Measurements from ENCODE around the gene MXRA8.
"Not testable (repeated sequence)": the region's sequence is repeated elsewhere in the genome, so short reads cannot be mapped to it uniquely, and the experiment has no call there.

MXRA8 gene

DNA sequence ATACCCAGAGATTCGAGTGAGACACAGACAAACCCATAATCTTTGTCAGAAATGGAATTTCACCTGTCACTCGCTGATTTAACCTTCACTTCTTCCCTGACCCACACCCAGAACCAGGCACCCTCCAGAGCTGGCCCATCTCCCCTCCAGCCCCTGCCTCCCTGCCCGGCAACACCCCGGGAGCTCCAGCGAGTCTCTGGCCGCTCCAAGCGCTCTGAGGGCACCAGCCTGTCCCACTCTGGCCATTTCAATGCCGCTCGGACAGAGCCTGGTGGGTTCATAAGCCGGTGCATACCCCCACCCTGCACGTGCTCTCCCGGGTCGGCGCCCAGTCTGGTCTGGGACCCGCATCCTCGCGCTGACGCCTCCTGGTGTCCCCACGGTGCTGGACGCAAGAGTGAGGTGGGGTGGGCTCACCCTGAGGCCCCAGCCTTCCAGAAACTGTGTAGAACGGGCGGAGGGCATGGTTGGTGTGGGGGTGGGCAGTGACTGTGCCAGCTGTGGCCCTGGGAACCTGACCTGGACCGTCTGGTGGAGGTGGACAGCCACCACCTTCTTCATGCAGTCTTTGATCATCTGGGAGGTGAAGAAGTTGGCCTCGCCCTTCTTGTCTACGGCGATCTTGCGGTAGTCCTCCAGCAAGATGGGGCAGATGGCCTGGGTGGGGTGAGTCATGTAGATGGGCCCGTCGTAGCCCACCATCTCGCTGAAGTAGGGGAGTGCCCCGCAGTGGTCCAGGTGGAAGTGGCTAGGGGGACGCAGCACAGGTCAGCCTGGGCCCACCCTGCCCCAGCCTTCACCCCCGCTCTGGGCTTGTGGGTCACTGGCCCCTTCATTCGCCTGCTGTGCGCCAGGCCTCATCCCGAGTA, 39.3 kb downstream of the MXRA8 start:
- no peak for DNase-seq

DNA sequence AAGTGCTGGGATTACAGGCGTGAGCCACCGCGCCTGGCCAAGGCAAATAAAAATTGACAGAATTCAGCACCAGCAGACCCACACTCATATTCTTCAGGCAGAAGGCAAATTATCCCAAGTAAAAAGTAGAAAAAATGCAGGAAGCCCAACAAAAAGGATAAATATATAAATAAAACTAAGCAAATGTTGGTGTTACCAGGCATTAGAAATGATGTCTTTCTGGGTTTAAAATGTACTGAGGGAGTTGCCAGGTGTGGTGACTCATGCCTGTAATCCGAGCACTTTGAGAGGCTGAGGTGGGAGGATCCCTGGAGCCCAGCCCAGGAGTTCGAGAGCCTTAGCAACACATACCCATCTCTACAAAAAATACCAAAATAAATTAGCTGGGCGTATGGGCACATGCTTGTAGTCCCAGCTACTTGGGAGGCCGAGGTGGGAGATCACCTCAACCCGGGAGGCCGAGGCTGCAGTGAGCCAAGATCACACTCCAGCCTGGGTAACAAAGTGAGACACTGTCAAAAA, 40.2 kb downstream of the MXRA8 start:
- no peak for DNase-seq

DNA sequence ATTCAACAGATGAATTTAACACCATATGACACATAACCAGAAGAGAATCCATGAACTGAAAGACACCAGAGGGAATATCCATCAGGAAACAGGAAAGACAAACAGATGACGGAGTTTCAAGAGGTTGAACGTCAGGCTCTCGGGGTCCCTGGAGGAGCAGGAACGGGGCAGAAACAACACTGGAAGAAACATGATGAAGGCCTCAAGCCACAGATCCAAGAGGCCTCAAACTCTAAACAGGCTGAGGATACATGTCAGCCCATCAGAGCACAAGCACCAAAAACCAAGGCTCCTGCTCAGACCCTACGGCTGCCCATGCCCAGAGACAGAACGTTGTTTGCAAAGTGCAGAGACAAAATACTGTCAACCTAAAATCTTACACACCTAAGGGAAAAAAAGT, 40.9 kb downstream of the MXRA8 start:
- no peak for DNase-seq

DNA sequence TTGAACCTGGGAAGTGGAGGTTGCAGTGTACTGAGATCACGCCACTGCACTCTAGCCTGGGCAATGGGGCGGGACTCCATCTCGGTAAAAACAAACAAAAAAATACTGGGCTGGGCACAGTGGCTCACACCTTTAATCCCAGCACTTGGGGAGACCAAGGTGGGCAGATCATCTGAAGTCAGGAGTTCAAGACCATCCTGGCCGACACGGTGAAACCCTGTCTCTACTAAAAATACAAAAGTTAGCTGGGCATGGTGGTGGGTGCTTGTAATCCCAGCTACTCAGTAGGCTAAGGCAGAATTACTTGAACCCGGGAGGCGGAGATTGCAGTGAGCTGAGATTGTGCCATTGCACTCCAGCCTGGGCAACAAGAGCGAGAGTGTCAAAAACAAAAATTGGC, 42.2 kb downstream of the MXRA8 start:
- not testable (repeated sequence) for DNase-seq

DNA sequence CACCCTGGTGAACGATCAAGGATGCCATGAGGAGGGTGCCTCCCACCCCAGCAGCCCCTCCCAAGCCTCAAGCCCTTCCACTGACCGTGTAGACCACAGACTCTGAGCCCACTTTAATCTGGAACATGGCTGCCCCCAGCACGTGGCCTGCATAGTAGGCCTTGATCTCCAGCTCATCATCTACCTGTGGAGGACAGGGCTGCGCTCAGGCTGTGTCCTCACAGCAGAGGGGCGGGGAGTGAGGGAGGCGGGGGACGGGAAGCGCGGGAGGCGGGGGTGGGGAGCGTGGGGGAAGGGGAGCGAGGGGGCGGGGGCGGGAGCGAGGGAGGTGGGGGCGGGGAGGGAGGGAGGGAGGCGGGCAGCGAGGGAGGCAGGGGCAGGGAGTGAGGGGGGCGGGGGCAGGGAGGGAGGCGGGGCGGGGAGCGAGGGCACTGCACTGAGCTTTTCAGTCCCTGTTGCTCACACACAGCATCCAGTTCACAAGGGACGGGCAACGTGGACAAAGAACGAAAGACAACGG, 42.9 kb downstream of the MXRA8 start:
- no peak for DNase-seq

DNA sequence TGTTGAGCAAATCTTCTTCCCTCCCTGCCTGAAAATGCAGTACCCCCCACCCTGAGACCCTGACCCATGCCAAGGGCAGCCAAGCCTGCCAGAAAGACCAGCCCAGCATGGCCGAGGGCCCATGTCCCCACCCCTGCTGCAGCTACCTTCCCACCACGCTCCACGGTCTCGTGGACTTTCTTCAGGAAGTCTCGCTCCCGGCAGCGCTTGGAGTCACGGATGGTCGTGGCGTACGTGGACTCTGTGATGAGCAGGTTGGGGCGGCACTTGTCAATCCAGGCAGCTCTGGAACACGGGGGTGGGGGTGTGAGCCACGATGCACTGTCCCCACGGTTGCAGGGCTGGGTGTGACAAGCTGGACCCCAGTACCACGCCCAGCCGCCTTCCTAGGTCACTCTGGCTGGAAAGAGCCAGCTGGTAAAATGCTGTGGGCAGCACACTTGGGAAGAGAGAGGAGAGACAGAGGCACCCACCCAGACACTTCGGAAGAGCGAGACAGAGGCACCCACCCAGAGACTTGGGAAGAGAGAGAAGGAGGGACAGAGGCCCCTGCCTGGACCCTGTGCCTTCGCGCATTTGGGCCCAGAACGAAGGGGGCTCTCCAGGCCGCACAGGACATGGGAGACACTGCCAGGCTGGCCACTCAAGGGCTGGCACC, 43.5 kb downstream of the MXRA8 start:
- no peak for DNase-seq

DNA sequence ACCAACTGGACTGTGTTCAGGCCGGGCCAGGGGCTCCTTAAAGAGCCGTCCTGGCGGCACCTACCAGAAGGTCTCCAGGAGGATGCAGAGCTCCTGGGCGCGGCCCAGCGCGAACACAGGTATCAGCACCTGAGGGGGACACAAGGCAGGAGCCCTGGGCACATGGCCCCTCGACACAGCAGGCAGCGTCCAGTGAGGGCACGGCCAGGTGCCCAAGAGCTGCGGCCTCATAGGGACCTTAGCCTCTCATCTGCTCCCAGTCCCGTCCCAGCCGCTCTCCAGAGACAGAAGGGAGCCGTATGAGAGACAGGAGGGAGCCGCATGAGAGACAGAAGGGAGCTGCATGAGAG, 44.1 kb downstream of the MXRA8 start:
- no peak for DNase-seq

DNA sequence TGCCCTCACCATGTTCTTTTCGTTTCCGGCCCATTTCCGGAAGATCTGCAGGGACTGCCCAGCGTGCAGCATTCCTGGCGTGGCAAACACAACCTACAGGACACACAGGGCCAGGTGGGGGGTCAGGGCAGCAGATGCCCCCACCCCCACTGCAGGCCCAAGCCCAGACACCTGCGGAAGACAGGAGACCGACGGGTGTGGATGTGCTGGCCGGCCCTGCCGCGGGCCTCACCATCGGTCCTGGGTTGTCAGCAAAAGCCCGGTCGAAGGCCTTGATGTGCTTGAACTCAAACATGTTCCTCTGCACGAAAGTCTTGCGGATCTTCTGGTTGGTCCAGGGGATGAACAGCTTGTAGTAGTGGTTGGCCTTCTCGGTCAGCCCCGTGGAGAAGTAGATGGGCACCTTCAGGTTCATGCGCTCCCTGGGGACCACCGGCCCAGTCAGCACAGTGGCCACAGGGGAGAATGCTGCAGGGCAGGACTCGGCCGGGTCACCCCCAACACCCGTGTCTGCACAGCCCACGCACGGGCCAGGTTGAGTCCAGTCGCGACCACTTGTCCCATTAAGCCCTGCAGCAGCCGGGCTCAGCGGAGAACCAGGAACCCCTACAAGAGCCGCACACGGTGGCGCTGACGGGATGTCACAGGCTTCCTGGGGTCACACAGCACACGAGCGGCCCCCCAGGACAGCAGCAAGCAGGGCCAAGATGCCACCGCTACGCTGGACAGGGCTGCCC, 44.7 kb downstream of the MXRA8 start:
- DNase-seq, result no peak

DNA sequence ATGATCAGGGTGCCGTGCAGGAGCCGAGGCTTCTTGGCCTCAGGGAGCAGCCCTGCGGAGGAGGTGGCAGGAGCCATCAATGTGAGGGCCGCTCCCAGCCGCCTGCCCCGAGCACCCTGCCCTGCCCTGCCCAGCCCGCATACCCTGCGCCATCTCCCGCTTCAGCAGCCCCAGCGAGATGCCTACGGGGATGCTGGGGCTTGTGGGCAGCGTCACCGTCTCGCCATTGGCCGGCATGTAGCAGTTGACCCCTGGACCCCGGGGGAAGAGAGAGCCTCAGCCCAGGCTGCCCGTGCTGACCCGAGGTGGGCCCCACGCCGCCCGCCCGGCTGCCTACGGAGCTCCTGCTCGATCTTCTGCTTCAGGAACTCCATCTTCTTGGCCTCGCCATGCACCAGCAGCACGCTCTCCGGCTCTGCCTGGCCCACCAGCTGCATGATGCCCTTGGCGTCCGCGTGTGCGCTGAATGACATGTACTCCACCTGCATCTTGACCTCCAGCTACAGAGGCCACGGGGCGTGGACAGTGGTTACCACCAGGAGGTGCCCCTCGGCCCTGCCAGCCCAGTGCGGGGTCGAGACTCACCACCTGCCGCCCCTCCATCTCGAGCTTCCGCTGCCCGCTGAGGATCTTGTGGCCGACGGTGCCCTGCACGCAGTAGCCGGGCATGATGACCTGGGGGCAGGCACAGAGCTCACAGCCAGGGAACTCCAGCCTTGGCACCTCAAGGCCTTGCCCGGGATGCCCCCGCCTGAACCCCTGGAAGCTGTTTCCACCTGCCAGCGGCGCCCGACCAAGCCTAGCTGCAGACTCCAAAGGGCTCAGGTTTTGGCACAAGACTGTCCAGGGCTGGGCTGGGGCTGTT, 45.7 kb downstream of the MXRA8 start:
- DNase-seq, result no peak

DNA sequence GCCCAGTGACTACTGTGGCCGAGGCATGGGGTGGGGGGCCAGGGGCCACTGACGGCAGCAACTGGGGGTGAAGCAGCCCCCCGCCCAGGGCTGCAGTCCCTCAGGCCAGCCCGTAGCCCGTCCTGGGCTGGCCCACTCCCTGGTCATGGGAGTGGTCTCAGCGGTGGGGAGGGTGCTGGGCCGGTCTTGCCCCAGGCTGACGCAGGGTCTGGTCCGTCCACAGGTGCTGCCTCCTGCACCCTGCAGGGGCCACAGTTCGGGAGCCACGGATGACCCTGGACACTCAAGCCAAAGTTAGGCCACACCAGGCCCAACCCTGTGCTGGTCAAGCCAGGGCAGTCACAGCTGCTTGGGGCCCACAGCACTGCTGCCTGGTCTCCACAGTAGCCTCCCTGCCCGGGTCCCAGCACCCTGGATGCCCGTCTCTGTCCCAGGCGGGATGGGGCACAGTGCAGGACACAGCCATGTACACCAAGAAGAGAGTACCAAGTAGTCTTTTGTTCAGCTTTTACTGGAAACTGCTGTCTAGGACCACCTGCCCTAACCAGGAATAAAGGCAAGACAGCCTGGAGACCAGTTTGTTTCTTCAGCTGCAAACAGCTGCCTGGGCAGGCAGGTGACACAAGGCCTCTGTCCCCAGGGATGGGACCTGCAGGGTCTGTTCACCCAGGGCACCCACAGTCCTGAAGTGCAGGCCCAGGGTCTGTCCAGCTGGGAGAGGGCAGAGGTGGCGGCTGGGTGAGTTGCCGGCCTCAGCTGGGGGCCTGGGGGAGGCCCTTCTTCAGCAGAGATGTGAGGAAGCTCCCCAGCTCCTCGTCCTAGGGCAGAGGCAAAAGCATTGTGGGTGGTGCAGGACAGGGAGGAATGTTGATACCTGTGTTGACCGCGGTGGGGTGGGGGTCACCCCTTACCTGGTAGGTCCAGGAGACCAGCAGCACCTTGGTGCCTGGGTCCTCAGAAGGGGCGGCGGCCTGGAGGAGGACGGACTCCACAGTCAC, 46.9 kb downstream of the MXRA8 start:
- no peak for DNase-seq

DNA sequence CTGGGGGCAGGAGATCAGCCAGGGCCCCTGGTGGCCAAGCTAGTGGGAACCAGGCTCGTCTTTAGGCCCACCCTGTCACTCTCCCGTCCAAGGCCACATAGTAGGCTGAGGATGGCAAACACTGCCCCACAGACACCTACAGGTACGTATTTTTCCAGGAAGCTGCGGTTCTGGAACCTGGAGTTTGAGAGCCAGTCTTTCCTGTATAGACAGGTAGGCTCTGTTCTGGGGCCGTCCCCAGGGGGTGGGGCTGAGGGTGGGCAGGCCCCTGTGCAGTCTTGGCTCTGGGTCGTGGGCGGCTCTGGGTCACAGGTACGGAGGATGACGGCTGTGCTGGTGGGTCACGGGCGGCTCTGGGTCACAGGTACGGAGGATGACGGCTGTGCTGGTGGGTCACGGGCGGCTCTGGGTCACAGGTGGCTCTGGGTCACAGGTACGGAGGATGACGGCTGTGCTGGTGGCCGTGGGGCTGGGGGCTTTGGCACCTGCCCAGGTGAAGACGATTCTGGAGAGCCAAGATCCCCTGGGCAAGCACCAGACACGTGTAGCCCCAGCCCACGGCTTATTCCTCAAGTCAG, 47.8 kb downstream of the MXRA8 start:
- DNase-seq, result no peak

DNA sequence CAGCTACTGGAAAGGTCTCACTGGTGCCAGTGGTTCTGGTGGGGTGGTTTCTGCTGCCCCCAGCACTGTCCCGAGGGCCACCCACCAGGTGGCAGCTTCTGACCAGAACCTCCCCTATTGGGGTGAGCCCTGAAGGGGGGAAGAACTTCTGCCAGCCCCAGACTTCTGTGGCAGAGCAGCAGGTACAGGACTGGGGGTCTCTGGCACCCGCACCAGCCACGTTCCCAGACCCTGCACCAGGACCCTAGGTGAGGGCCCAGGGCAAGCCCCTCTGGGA, 48.3 kb downstream of the MXRA8 start:
- DNase-seq, result no peak

DNA sequence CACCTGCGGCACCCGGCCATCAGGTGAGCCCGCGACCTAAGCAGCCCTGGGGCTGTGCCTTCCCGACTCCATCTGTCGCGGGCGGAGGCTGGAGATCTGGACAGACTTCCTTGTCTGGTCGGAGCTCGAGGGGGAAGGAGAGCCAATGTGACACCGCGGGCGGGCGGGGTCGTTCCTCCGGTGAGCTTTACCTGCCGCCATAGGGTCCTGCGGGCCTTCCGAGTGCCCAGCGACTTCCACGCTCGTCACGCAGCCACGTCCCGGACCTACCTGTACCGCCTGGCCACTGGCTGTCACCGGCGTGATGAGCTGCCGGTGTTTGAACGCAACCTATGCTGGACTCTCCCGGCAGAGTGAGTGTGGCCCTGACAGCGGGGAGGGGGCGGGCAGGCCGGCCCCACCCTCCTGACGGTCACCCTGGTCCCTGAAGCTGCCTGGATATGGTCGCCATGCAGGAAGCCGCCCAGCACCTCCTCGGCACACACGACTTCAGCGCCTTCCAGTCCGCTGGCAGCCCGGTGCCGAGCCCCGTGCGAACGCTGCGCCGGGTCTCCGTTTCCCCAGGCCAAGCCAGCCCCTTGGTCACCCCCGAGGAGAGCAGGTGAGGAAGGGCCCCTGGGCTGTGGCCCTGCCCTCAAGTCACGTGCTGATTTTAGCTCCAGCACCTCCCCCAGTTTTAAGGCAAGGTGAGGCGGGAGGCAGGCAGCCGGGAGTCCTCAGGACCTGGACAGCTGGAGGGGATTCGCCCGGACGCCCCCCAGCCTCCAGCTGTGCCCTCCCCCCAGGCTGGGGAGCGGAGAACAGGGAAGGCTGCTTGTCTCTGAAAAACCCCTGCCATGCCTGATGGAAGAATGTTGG, 48.9 kb downstream of the MXRA8 start:
- peak; percentile 32 for DNase-seq

DNA sequence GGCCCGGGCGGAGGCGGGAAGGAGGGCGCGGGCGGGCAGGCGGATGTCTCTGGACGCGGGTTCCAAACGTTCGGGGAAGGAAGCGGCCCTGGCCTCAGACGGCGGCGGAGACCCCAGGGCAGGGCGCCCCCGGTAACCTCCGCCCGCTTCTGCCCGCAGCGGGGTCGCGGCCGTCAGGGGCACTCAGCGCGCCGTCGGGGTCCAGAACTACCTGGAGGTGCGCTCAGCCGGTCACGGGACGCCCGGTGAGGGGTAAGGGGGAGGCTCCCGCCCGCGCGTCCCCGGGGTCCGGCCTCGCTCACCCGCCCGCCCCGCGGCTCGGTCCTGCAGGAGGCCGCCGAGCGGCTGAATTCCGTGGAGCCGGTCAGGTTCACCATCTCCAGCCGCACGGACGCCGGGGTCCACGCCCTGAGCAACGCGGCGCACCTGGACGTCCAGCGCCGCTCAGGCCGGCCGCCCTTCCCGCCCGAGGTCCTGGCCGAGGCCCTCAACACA, 49.6 kb downstream of the MXRA8 start:
- no peak for DNase-seq

DNA sequence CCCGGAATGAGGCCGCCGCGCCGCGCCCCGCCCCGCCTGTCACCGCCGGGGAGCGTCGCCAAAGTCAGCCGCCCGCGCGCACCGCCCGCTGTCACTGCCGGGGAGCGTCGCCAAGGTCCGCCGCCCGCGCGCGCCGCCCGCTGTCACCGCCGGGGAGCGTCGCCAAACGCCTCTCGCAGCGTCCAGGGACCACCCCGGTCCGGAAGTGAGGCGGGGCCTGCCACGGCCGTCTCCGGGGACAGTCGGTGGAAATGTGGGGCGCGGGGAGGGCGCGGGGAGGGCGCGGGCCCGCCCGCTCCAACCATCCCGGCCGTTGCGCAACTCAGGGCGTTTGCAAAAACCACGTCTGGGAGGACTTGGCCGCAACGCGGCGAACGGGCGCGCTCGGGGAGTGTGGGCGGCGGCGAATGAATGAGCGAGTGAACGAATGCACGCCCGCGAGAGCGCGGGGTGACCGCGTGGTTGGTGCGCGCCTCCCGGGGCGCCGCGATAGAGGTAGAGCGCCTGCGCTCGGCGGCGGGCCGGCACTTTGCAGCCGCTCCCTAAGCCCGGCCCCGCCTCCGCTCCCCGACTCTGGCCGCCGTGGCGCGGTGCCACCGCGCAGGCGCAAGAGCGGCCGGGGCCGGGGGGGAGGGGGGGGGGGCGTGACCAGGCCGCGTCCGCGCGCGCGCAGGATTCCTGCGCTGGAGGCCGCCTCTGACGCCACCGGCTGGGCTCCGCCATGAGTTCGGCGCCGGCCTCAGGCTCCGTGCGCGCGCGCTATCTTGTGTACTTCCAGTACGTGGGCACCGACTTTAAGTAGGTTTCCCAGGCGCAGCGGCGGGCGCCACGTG, 50.2 kb downstream of the MXRA8 start, which contains the start of the genes ACAP3 and PUSL1:
TSS of gene ACAP3 (minus strand) at position 8 of the 833 bp plus-strand sequence. CDS start 115 bp downstream, outside the sequence.
TSS of gene PUSL1 (plus strand) at position 675 of the 833 bp plus-strand sequence. CDS start at position 722, 47 bp downstream.
- DNase-seq, result peak; percentile 90

DNA sequence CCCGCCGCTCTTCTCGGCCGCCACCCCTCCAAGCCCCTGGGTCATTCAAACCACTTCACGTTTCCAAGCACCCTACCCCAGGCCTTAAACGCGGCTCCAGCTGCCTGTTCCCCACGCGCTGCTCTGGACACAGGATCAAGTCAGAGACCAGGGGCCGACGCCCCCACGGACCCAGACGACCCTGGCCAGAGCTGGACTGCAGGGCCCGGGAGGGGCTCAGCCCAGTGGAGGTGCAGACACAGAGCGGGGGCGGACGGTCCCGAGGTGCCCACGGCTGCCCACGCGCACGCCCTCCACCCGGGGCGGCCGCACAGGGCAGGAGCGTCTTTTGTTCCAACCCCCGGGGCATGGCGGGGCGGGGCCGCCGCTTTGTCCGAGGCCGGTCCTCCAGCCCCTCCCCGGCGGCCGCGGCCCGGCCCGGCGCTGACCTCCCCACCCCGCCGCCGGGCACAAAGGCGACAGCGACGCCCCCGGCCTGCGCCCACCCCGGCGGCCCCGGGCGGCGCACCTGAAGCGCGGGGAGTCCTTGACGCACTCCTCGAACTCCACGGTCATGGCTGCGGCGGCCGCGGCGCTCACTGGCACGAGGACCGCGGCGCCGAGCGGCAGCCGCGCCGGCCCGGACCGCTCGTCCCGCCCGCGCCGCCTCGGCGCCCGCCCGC, 51.0 kb downstream of the MXRA8 start:
- no peak for DNase-seq

DNA sequence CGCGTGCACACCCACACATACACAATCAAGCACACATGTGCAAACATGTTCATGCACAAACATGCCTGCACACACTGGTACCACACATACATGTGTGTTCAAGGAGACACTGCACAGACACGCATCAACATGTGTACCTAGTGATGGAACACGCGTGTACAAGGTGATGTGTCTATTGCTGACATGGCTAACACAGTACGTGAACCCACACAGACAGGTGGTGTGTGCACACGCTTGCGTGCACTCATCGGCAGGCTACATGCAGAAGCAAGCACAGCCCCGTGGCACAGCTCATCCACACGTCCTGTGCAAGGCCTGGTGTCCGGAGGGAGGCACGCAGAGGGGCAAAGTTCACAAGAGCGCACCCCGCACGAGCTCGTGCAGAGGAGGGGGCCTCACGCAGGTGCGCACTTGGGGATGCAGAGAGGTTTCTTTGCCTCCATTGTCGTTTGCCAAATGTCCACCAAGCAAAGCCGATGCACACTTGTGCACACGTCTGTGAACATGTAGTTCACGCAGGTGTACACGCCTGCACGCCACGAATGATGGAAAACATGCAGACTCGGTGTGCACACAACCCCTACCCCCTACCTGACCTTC, 51.6 kb downstream of the MXRA8 start:
- no peak for DNase-seq
